HUES6 (cell line): ENCODE measurements around the gene LSM3.

Source experiments
- H3K27ac ChIP-seq: 2 replicates; pipeline ENCODE4 v1.7.0; 2013; ENCODE audit warnings: low read depth, mild to moderate bottlenecking, low read length, inconsistent platforms
- H3K27me3 ChIP-seq: 2 replicates; pipeline ENCODE4 v1.6.1; 2013; ENCODE audit warnings: low read length; ENCODE audit not compliant: control insufficient read depth, insufficient read depth
- H3K36me3 ChIP-seq: 2 replicates; pipeline ENCODE4 v1.6.1; 2013; ENCODE audit warnings: low read length; ENCODE audit not compliant: control insufficient read depth, insufficient read depth
- H3K4me1 ChIP-seq: 2 replicates; pipeline ENCODE4 v1.6.1; 2013; ENCODE audit warnings: low read length; ENCODE audit not compliant: control insufficient read depth, insufficient read depth
- H3K4me3 ChIP-seq: 2 replicates; pipeline ENCODE4 v1.5.1; 2013; ENCODE audit warnings: low read depth, low read length
- H3K9ac ChIP-seq: one replicate; pipeline ENCODE4 v1.6.1; 2013; ENCODE audit warnings: mild to moderate bottlenecking, low read length
- H3K9me3 ChIP-seq: 2 replicates; pipeline ENCODE4 v1.6.1; 2013; ENCODE audit warnings: low read depth, low read length; ENCODE audit not compliant: control insufficient read depth, insufficient read depth

Gene LSM3

DNA sequence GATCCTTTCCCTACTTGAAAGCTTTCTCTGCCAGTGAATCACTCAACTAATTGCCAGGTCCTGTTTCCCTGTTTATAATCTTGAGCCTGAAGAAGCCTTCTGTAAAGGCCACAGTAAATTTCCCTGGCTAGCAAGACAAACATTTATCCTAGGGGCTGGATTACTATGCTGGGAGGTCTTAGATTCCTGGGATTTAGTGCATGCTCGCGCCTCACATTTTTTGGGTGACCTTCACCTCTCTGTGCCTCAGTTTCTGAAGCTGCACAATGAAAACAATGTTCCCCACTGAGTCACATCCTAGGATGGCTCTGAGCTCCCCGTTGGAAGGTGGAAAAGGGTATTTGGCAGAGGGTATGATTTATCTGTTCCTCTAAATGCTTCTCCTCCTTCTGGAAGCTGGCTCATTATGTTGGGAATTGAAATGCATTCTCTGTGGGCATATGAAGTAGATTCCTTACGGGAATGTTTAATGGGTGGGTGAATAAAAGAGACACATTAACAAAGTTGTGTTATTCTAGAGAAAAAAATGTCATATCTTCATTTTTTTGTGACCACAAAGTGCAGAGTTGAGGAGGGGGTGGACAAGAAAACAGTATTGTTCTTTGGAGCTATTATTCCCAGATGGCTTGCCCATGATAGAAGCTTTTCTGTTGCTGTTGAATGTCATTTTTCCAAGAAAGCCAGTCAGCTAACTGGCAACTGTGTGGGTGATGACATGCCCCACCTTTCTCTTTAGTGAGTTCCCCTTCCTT is 32.4 kb downstream of the LSM3 start:
- peaks cover 21% of the 10 kb centered on the region; the same call in 1 of the 2 replicates for H3K4me1 ChIP-seq
- H3K27me3 ChIP-seq: no peaks in the 10 kb centered on the region
- no peaks in the 10 kb centered on the region for H3K36me3 ChIP-seq
- no peak overlapping the region for H3K9ac ChIP-seq
- no peak overlapping the region for H3K27ac ChIP-seq
- H3K4me3 ChIP-seq: no peak overlapping the region
- H3K9me3 ChIP-seq: no peaks in the 10 kb centered on the region

DNA sequence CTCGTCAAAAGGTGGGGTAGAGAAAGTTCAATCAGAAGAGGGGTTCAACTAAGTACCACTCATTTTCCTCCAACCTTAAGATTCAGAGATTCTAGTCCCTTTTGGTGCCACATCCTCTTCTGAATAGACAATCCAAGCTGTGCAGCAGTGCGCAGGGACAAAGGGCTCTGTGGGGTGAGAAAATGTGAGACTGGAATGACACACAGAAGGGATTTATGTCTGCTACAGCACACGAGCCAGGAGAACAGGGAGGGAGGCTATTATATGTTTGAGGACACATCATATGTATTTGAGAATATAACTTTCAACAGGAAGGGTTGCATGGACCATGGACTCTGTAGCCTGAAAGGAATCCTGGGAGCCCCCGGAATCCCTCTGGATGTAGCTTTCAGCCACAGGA is 33.0 kb downstream of the LSM3 start:
- Histone ChIP-seq H3K27me3 (no peaks in the 10 kb centered on the region), H3K27ac (no peak overlapping the region), H3K9ac (no peak overlapping the region), H3K36me3 (no peaks in the 10 kb centered on the region), H3K9me3 (no peaks in the 10 kb centered on the region), H3K4me1 (peaks cover 21% of the 10 kb centered on the region; the same call in 1 of the 2 replicates), H3K4me3 (no peak overlapping the region)

DNA sequence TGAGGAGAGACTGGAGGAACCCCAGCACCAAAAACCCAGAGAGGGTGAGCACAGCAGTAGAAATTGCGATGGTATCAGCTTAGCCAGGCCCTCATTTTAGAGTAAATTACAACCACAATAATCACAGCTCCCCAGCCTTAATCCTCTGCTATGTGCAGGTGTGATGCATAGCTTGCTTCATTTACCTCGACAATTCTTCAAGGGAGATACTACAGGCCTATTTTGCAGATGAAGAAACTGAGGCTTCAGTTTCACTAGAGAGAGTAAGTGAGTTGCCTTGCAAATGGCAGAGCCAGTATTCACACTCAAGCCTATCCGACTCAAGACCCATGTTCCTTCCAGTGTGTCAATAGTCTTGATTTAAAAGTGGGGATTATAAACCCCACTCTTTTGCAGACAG is 33.4 kb downstream of the LSM3 start:
- H3K9me3 ChIP-seq: no peaks in the 10 kb centered on the region
- no peak overlapping the region for H3K4me3 ChIP-seq
- no peak overlapping the region for H3K27ac ChIP-seq
- H3K4me1 ChIP-seq: peaks cover 21% of the 10 kb centered on the region; the same call in 1 of the 2 replicates
- H3K9ac ChIP-seq: no peak overlapping the region
- no peaks in the 10 kb centered on the region for H3K27me3 ChIP-seq
- no peaks in the 10 kb centered on the region for H3K36me3 ChIP-seq

DNA sequence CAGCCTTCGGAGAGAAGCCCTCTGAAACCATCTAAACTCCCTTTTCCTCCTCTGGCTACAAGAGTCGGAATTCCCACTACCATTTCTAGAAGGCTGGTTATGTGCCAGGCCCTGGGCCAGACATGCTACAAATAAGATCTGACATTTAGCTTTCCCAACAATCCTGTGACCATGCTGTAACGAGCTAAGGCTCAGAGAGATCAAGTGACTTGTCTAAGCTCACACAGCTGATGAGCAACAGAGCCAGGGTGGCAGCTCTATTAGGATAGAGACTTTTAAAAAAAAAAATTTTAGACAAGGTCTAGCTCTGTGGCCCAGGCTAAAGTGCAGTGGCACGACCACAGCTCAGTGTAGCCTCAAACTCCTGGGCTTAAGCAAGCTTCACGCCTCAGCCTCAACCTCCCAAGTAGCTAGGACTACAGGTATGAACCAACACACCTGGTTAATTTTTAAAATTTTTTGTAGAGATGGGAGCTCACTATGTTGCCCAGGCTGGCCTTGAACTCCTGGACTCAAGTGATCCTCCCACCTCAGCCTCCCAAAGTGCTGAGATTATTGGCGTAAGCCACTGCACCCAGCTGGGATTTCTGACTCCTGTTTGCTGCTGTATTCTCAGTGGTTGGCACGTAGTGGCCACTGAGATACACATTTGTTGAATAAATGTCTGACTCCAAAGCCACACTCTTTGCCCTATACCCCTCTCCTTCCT is 34.6 kb downstream of the LSM3 start:
- no peak overlapping the region for H3K27ac ChIP-seq
- no peaks in the 10 kb centered on the region for H3K36me3 ChIP-seq
- H3K9me3 ChIP-seq: no peaks in the 10 kb centered on the region
- H3K27me3 ChIP-seq: no peaks in the 10 kb centered on the region
- peaks cover 21% of the 10 kb centered on the region; the same call in 1 of the 2 replicates for H3K4me1 ChIP-seq
- no peak overlapping the region for H3K9ac ChIP-seq
- H3K4me3 ChIP-seq: no peak overlapping the region

DNA sequence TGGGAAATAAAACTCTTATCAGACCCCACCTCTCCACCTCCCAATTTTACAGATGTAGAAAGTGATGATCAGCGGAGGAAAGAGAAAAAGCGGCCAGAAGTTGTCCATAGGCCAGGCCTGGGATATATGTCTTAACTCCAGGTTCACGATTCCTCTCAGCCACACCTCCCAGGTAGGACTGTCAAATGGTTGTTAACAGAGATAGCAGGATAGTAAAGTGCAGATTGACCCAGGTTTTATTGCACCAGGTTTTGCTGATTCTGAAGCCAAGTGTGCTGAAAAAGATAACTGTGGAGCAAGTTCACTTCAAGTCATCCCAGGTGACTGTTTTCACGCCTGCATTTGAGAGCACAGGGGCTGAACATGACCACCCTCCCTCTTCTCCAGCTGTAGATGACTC is 36.1 kb downstream of the LSM3 start:
- Histone ChIP-seq H3K9ac (no peak overlapping the region), H3K27me3 (no peaks in the 10 kb centered on the region), H3K4me3 (no peak overlapping the region), H3K36me3 (no peaks in the 10 kb centered on the region), H3K9me3 (no peaks in the 10 kb centered on the region), H3K4me1 (peaks cover 11% of the 10 kb centered on the region; the same call in 1 of the 2 replicates), H3K27ac (no peak overlapping the region)

DNA sequence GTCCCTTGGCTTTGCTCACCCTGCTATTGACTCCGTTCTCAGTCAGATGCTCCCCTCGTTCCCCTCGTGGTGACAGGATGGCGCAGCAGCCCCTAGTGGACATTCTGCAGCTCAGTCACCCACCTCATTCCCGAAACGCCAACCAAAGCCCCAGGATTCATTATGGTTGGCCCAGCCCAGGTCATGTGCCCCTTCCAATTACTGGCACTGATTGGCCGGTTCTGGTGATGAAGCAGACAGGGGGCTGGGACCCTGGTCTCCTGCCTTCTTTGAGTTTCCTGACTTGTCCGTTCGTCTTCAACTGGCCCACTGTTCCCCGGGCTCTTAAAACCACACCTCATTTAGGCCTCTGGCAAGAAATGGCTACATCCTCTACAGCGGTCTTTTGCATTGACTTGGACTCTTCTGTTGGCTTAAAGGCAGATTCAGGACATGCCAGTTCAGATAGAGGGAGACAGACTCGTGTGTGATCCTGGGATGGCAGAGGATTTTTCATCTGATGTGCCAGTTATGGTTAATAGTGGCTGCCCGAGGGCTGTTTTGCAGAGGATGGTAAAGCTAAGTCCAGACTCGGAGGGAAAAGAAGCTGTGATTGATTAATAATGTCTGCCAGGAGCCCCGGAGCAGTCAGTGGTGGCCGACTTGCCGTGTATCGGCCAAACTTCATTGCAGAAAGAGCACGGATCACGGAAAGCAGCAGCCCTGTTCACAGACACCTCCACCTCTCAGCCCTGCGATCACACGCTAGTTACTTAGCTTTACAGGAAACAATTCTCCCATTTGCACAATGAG is 37.8 kb downstream of the LSM3 start:
- no peak overlapping the region for H3K9ac ChIP-seq
- no peak overlapping the region for H3K27ac ChIP-seq
- no peaks in the 10 kb centered on the region for H3K4me1 ChIP-seq

DNA sequence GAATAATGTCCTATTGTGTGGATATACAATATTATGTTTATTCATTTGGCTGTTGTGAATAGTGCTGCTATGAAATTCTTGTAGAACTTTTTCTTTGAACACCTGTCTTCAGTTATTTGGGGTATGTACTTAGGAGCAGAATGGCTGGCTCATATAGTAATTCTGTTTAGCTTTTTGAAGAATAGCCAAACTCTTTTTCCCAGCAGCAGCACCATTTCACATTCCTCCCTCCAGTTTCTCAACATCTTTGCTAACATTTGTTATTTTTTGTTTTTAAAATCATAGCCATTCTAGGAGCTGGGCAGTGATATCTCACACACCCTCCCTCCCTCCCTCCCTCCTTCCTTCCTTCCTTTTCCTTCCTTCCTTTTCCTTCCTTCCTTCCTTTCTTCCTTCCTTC is 39.7 kb downstream of the LSM3 start:
- peaks cover 26% of the 10 kb centered on the region for H3K9me3 ChIP-seq
- no peak overlapping the region for H3K27ac ChIP-seq
- no peaks in the 10 kb centered on the region for H3K27me3 ChIP-seq
- H3K4me3 ChIP-seq: no peak overlapping the region
- no peaks in the 10 kb centered on the region for H3K36me3 ChIP-seq
- H3K4me1 ChIP-seq: no peaks in the 10 kb centered on the region
- H3K9ac ChIP-seq: no peak overlapping the region

More for the DNA sequence above, 37.8 kb downstream of the LSM3 start:
- Histone ChIP-seq H3K27me3 (no peaks in the 10 kb centered on the region), H3K4me3 (peak overlapping the region; percentile 38; the same call in 1 of the 2 replicates), H3K9me3 (peaks cover 12% of the 10 kb centered on the region), H3K36me3 (no peaks in the 10 kb centered on the region)

DNA sequence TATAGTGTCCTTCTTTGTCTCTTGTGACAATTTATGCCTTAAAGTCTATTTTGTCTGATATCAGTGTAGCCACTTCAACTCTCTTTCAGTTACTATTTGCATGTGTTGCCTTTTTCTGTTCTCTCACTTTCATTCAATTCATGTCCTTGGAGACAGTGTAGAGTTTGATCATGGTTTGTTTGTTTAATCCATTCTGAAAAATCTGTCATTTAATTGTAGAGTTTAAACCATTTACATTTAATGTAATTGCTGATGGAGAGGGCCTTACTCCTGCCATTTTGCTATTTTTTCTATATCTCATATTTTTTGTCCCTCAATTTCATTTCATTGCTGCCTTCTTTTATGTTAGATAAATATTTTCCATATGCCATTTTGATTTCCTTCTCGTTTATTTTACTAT is 42.3 kb downstream of the LSM3 start:
- no peaks in the 10 kb centered on the region for H3K36me3 ChIP-seq
- no peaks in the 10 kb centered on the region for H3K27me3 ChIP-seq
- H3K4me1 ChIP-seq: peaks cover 10% of the 10 kb centered on the region; the same call in 1 of the 2 replicates
- no peak overlapping the region for H3K4me3 ChIP-seq
- H3K9ac ChIP-seq: no peak overlapping the region
- no peak overlapping the region for H3K27ac ChIP-seq
- H3K9me3 ChIP-seq: peaks cover 26% of the 10 kb centered on the region

DNA sequence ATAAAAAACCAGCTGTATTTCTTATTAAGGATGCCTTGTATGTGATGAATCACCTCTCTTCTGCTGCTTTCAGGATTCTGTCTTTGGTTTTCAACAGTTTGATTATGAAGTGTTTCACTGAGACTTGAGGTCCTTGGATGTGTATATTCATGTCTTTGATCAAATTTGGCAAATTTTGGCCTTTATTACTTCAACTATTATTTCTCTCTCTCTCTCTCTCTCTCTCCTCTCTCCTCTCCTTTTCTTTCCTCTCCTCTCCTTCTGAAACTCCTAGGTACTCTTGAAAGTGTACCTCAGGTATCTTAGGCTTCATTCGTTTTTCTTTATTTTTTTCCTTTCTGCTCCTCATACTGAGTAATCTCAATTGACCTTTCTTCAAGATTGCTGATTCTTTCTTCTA is 43.3 kb downstream of the LSM3 start:
- H3K4me3 ChIP-seq: no peak overlapping the region
- peaks cover 26% of the 10 kb centered on the region for H3K9me3 ChIP-seq
- no peaks in the 10 kb centered on the region for H3K36me3 ChIP-seq
- H3K9ac ChIP-seq: no peak overlapping the region
- no peak overlapping the region for H3K27ac ChIP-seq
- peaks cover 19% of the 10 kb centered on the region for H3K4me1 ChIP-seq
- no peaks in the 10 kb centered on the region for H3K27me3 ChIP-seq

DNA sequence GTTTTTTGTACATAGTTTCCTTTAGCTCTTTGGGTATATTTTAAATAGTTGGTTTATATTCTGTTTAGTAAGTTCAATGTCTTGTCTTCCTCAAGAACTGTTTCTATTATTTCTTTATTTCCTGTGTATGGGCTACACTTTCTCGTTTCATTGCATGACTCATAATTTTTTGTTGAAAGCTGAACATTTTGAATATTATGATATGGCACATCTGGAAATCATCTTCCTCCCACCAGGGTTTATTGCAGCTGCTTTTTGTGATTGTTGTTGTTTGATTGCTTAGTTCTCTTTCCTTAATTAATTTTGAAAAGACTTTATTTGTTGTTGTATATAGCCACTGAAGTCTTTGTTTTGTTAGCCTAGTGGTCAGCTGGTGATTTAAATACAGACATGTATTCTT is 43.8 kb downstream of the LSM3 start:
- Histone ChIP-seq H3K9me3 (peaks cover 26% of the 10 kb centered on the region), H3K27ac (no peak overlapping the region), H3K4me1 (peaks cover 23% of the 10 kb centered on the region), H3K36me3 (no peaks in the 10 kb centered on the region), H3K4me3 (no peak overlapping the region), H3K9ac (no peak overlapping the region), H3K27me3 (no peaks in the 10 kb centered on the region)
